Liver (tissue), 3 donors: ENCODE data around the gene MICU1.

Experiments
- CTCF ChIP-seq: fragments of 150-350 bp; IDR thresholded peaks from 2 replicates; pipeline ENCODE4 v1.5.1; 2017; ENCODE audit warnings: improper control_type of control experiment, low read depth, low read length; ENCODE audit not compliant: missing input control
- RXRA ChIP-seq, 2 donors: IDR thresholded peaks; 2 replicates each; pipeline ENCODE4 v1.6.1; 2017 to 2018; ENCODE audit warnings: antibody characterized with exemption in 2 of 2, mild to moderate bottlenecking in 1 of 2
- TAF1 ChIP-seq: conservative IDR thresholded peaks from 2 replicates; pipeline ENCODE4 v1.6.1; 2016; ENCODE audit warnings: antibody characterized with exemption, mild to moderate bottlenecking
- donor health status: healthy.
- donor health status: healthy.

DNA sequence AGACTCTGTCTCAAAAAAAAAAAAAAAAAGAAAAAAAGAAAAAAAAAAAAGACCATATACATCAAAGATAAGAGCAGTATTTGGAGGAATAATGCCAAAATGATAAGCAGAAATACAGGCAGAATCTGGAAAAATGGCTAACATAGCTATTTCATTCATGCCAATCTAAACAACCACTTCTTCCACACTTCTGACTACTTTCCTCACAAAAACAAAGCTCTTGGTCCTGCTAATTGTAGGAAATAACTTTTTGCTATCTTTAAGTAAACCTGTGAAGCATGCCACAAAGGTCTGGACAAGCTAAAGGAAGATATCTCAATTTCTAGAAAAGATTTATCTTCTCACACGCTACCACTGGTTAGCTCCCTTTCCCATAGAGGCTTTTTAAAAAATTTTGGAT lies 30.4 kb downstream of the MICU1 start:
- TF ChIP-seq CTCF (no peak), RXRA (IDR thresholded peaks at IDR 0.05) (no peak), TAF1 (no peak)
